HUDEP-2 (cell line): ENCODE measurements around the gene PGD.
"Not testable (repeated sequence)": the region's sequence is repeated elsewhere in the genome, so short reads cannot be mapped to it uniquely, and the experiment has no call there.

Source experiments
- DNase-seq, 76 experiments: peaks; one replicate each; lab custom pipeline; 2025; ENCODE audit not compliant: unreplicated experiment in 76 of 76; lab: John Stamatoyannopoulos, UW

PGD gene

GRCh38 chr1:10398278-10398733, 558 bp upstream of the PGD start:
- DNase-seq, result peak in 2 of 76 experiments; percentile 63 to 94

DNA sequence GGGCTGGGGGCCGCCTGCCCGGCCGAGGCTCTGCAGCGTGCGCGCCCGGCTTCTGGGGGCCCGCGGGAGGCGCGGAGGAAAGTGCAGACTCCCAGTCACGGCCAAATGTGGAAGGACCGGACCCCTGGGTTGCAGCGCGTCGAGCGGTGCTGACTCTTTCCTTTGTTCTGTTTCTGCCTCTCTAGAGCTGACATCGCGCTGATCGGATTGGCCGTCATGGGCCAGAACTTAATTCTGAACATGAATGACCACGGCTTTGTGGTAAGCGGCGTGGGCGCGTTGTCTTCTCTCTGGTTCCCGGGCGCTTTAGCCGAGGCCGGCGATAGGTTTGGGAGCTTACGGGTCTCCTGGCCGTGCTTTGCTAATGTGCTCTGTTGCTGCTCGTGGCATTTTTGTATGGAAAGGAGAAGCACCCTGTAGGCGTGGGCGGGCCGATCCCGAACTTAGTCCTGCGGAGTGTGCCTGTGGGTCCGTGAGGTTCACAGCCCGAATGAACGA, 629 bp downstream of the PGD start:
- peak in 15 of 76 experiments; percentile 11 to 55 (median 30) for DNase-seq

- no peak for DNase-seq
Measured at GRCh38 chr1:10400013-10400412, 1.1 kb downstream of the PGD start.

DNA sequence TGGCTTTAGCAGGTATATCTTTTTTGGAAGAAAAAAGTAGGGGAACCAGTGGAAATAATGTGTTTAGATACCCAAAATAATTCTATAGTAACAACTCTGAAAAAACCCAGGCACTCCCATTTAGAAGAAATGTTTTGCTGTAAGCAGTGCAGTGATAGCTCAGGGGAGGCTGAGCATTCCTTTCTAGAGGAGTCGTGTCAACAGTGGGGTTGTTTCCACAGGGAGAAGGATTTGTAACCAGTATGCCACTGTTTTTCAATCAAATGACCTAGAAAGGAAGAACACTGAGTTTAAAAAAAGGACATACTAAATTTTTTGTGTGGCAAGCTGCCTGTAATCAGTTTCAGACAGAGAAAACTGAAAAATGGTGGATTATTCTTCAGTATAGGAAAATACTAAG, 2.4 kb downstream of the PGD start:
- no peak for DNase-seq

DNA sequence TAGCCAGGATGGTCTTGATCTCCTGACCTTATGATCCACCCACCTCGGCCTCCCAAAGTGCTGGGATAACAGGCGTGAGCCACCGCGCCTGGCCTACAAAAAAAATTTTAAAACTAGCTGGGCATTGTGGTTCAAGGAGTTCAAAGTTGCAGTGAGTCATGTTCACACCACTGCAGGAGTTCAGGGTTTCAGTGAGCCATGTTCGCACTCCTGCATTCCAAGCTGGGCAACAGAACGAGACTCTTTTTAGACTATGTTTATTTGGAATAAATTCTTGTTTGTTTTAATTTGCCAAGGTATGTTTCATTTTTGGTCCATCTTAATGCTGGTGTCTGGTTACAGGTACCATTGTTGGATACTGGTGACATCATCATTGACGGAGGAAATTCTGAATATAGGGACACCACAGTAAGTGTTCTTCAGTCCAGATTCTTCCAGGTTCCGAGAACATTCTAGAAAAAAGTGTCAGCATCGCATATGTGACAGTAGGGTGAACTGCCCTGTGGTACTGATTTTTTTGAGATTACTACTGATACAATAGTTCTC, 3.9 kb downstream of the PGD start:
- no peak for DNase-seq

- DNase-seq, result no peak
Measured at GRCh38 chr1:10407201-10407600, 8.3 kb downstream of the PGD start.

GRCh38 chr1:10415211-10415930, 16.5 kb downstream of the PGD start:
- peak in 35 of 76 experiments; percentile 5 to 63 (median 26) for DNase-seq

DNA sequence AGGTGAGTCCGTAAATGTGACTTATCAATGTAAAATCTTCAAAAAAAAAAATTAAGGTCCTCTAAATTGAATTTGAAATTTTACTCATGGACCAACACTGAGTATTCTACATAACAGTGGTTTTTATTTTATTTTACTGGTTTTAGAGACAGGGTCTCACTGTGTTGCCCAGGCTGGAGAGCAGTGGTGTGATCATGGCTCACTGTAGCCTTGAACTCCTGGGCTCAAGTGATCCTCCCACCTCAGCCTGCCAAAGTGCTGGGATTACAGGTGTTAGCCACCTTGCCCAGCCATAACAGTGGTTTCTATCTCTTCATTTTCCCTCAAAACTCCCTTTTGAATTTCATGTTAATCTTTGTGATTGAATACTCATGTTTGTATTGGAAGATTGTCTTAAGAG, 17.1 kb downstream of the PGD start:
- DNase-seq, result not testable (repeated sequence)

DNA sequence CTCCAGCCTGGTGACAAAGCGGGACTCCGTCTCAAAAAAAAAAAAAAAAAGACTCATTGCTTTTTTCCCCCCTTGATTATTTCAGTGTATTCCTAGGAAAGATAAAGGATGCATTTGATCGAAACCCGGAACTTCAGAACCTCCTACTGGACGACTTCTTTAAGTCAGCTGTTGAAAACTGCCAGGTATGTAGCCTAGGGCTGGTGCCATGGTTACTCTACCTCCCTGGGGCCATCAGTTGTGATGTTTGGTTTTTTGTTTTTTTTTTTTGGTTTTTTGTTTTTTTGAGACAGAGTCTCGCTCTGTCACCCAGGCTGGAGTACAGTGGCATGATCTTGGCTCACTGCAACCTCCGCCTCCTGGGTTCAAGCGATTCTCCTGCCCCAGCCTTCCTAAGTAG, 19.9 kb downstream of the PGD start:
- not testable (repeated sequence) for DNase-seq

GRCh38 chr1:10419351-10419750, 20.5 kb downstream of the PGD start:
- no peak for DNase-seq

GRCh38 chr1:10421637-10422036, 22.8 kb downstream of the PGD start:
- no peak for DNase-seq

DNA sequence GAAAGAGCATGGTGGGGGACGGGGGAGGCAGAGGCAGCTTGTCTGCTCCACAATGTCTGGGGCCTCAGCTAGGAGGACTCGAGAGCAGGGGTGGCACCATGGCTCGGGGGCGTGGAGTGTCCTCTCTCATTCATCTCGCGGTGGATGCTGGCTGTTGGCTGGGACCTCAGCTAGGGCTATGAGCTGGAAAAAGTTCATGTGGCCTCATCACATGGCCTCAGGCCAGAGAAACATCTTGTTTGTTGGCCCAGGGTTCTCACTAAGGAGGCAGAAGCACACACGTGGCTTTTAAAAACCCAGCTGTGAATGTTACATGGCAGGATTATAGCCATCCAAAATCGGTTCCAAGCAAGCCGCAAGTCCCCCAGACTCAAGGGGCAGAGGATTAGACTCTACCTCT, 25.2 kb downstream of the PGD start:
- peak in 7 of 76 experiments; percentile 1 to 8 (median 5) for DNase-seq

DNA sequence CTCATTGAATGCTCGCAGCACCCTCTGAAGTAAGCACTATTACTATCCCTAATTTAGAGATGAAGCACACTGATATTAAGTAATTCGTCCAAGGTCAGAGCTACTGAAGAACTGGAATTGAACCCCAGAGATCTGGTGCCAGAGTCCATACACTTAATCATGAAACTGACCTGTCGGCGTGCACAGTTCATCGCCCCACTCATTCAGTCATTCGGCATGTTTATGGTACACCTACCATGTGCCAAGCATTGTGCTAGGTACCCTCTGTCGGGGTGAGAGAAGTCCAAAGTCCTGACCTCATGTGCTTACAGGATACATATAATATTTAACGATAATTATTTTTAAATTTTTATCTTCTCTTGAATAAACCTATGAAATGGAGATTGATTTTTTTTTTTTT, 25.8 kb downstream of the PGD start:
- DNase-seq, result no peak

DNA sequence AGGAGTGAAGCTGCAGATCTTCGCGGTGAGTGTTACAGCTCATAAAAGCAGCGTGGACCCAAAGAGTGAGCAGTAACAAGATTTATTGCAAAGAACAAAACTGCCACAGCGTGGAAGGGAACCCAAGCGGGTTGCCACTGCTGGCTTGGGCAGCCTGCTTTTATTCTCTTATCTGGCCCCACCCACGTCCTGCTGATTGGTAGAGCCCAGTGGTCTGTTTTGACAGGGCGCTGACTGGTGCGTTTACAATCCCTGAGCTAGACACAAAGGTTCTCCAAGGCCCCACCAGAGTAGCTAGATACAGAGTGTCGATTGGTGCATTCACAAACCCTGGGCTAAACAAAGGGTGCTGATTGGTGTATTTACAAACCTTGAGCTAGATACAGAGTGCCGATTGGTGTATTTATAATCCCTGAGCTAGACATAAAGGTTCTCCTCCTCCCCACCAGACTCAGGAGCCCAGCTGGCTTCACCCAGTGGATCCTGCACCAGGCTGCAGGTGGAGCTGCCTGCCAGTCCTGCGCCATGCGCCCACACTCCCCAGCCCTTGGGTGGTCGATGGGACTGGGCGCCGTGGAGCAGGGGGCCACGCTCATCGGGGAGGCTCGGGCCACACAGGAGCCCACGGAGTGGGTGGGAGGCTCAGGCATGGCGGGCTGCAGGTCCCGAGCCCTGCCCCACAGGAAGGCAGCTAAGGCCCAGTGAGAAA, 27.1 kb downstream of the PGD start:
- not testable (repeated sequence) for DNase-seq

GRCh38 chr1:10426535-10426848, 27.6 kb downstream of the PGD start:
- not testable (repeated sequence) for DNase-seq

DNA sequence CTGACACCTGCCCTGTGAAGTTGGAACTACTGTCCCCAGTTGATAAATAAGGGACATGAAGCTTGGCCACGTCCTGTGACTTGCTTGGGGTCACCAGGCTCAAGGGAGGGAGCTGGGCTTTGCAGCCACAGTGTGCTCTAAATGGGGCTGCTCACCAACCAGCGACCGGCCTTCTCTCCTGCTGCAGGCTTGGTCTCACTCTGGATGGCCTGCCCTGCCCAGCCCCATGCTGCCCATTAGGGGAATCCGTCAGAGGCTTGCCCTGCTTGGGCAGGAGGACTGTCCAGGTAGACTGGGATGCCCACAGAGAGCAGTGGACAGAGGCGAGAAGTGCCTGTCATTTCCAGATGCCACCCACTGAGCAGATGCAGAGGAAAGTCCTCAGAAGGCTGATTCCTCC, 30.1 kb downstream of the PGD start:
- peak in 1 of 76 experiments; percentile 6 for DNase-seq

DNA sequence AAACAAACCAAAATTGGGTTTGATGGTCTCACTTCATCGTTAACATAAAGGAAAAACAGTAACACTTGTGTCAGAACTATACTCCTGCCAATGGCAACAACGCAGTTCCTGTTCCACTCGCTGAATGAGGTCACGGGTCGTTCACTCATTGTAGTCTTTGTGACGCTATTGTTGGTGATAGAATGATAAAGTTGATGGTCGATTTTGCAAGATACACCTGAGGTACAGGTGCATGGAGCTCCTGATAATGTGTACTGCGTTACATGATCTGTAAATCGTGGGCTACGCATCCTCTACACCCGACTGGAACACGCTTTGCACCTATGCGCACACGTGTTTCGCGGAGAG, 31.0 kb downstream of the PGD start:
- no peak for DNase-seq

DNA sequence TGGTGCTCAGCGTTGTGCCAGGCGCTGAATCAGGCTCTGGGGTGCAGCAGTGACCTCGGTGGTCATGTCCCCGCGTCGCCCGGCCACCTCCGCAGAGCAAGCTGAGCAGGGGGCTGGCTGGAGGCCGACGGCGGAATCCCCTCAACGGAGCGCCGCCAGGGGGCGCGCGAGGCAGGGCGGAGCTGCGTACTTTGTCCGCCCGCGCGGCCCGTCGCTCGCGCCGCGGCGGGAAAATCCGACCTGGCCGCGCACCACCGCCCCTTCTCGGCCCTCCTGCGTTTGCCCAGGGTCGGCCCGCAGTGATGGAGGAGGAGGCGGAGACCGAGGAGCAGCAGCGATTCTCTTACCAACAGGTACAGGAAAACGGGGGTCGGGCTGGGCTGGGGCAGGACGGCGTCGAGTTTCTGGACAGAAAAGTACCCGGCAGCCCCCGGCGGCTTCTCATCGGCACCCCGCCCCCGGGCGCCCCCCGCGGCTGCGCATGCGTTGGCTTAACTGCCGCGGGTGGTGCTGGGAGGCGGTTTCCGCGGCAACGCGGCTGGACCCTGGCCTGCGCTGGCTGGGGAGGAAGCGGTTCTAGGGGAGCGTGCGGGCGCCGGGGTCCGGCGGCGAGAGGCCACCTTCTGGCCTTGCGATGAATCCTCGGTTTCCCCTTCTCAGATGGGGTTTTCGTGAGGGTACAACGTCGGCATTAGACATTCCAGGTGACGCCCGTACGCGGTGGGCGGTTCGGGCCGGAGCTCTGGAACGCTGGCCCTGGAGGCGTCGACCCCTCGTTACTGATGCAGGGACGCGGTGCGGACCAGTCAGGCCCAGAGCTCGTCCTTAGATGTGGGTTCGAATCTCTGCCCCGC, 31.6 kb downstream of the PGD start, which contains the start of gene CENPS:
TSS of gene CENPS (plus strand) at position 218 of the 854 bp plus-strand sequence. CDS start at position 303, 85 bp downstream.
- peak in 73 of 76 experiments; percentile 2 to 93 (median 74) for DNase-seq

DNA sequence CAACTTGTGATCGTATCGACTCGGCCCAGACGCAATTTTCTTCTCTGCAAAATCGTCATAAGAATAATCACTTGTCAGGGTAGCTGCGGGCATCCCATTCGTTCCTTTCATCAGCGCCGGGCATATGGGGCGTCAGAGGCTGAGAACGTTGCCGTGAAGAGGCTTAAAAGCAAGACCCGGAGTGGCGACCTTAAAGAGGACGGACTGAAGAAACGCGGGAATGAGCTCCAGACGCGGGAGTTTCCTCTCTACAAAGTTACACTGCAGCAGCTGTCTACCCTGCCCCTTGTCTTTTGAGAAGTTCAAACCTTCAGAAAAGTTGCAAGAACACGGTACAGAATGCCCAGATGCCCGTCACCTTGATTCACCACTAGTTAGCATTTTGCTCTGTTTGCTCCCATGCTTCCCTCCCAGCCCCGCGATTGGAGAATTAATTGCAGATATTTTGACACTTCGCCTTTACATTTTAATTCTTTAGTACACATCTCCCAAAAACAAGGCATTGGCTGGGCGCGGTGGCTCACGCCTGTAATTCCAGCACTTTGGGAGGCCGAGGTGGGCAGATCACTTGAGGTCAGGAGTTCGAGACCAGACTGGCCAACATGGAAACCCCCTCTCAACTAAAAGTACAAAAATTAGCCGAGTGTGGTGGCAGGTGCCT, 32.3 kb downstream of the PGD start:
- peak in 8 of 76 experiments; percentile 15 to 46 (median 32) for DNase-seq
